NOMO-1 treated with DMSO at 0.1 percent for 48 hours (cell line): Measurements from ENCODE around the gene MRPL46.

Experiments used
- DNase-seq: peaks from one replicate; lab custom pipeline; 2025; ENCODE audit not compliant: unreplicated experiment; lab: John Stamatoyannopoulos, UW

Gene MRPL46

GRCh38 chr15:88467073-88467934 is at the start of gene MRPL46, which contains the start of gene MRPS11:
MRPL46 (minus strand) TSS chr15:88467388; CDS start chr15:88467377, 11 bp downstream.
MRPS11 (plus strand) TSS chr15:88467708; CDS start chr15:88467718, 10 bp downstream.
- peak; percentile 88 for DNase-seq

- no peak for DNase-seq
These were observed 46.0 kb upstream of the MRPL46 start for GRCh38 chr15:88513195-88513594.

GRCh38 chr15:88512601-88513000 is 45.4 kb upstream of the MRPL46 start:
- DNase-seq: no peak

GRCh38 chr15:88512078-88512477 is 44.9 kb upstream of the MRPL46 start:
- DNase-seq: no peak

- DNase-seq: no peak
These were observed 44.0 kb upstream of the MRPL46 start for GRCh38 chr15:88511161-88511560.

- no peak for DNase-seq
These were observed 42.8 kb upstream of the MRPL46 start for GRCh38 chr15:88509964-88510363.

GRCh38 chr15:88509321-88509720 is 42.1 kb upstream of the MRPL46 start:
- no peak for DNase-seq

GRCh38 chr15:88506628-88507027 is 39.4 kb upstream of the MRPL46 start:
- DNase-seq: no peak

- DNase-seq: no peak
These were observed 38.5 kb upstream of the MRPL46 start for GRCh38 chr15:88505721-88506120.

GRCh38 chr15:88504445-88504844 is 37.3 kb upstream of the MRPL46 start:
- no peak for DNase-seq

GRCh38 chr15:88498996-88499395 is 31.8 kb upstream of the MRPL46 start:
- no peak for DNase-seq

- no peak for DNase-seq
These were observed 30.0 kb upstream of the MRPL46 start for GRCh38 chr15:88497109-88497765.

- DNase-seq: no peak
These were observed 26.7 kb upstream of the MRPL46 start for GRCh38 chr15:88493844-88494243.

- no peak for DNase-seq
These were observed 24.0 kb upstream of the MRPL46 start for GRCh38 chr15:88491158-88491557.

- no peak for DNase-seq
These were observed 22.8 kb upstream of the MRPL46 start for GRCh38 chr15:88490036-88490435.

GRCh38 chr15:88489321-88489720 is 22.1 kb upstream of the MRPL46 start:
- no peak for DNase-seq

- peak; percentile 58 for DNase-seq
These were observed 20.8 kb upstream of the MRPL46 start for GRCh38 chr15:88487796-88488523.

- DNase-seq: no peak
These were observed 20.1 kb upstream of the MRPL46 start for GRCh38 chr15:88487178-88487795.

GRCh38 chr15:88484682-88485331 is 17.6 kb upstream of the MRPL46 start:
- peak; percentile 23 for DNase-seq

- no peak for DNase-seq
These were observed 15.1 kb upstream of the MRPL46 start for GRCh38 chr15:88482263-88482662.

- DNase-seq: no peak
These were observed 13.8 kb upstream of the MRPL46 start for GRCh38 chr15:88480981-88481380.
